Nephron (organoid): ENCODE measurements around the gene ZNF362.

Experiments used
- H3K27ac Mint-ChIP-seq, 3 experiments: 2 replicates each; pipeline ENCODE4 v1.8.0; 2020; ENCODE audit warnings: mixed read lengths in 3 of 3, mild to moderate bottlenecking in 2 of 3, moderate library complexity in 1 of 3
- H3K27me3 Mint-ChIP-seq: 2 replicates; pipeline ENCODE4 v1.8.0; 2021; ENCODE audit warnings: low read depth, mild to moderate bottlenecking, moderate library complexity, mixed read lengths
- H3K36me3 Mint-ChIP-seq: 2 replicates; pipeline ENCODE4 v1.8.0; 2020; ENCODE audit warnings: low read depth, mixed read lengths
- H3K4me1 Mint-ChIP-seq: 2 replicates; pipeline ENCODE4 v1.8.0; 2020; ENCODE audit warnings: mixed read lengths
- H3K4me3 Mint-ChIP-seq, 3 experiments: 2 replicates each; pipeline ENCODE4 v1.8.0; 2020; ENCODE audit warnings: mild to moderate bottlenecking in 3 of 3, mixed read lengths in 3 of 3, moderate library complexity in 2 of 3
- H3K9me3 Mint-ChIP-seq: 2 replicates; pipeline ENCODE4 v1.8.0; 2020; ENCODE audit warnings: mixed read lengths
- TF ChIP-seq, protein P1 (sequence below), 3 experiments: fragments of 200-600 bp; sonication (generic); IDR thresholded peaks; one replicate each; pipeline ENCODE4 v1.5.0; 2021; ENCODE audit warnings: antibody characterized with exemption in 3 of 3; ENCODE audit not compliant: unreplicated experiment in 3 of 3

ZNF362 gene

GRCh38 chr1:33324677-33325575 lies 68.6 kb downstream of the ZNF362 start:
- peaks cover 74% of the 10 kb centered on the region for H3K36me3 Mint-ChIP-seq
- no peaks in the 10 kb centered on the region for H3K27me3 Mint-ChIP-seq
- peaks cover 38% of the 10 kb centered on the region for H3K4me1 Mint-ChIP-seq
- no peaks in the 10 kb centered on the region for H3K9me3 Mint-ChIP-seq
- TF ChIP-seq, protein P1, sequence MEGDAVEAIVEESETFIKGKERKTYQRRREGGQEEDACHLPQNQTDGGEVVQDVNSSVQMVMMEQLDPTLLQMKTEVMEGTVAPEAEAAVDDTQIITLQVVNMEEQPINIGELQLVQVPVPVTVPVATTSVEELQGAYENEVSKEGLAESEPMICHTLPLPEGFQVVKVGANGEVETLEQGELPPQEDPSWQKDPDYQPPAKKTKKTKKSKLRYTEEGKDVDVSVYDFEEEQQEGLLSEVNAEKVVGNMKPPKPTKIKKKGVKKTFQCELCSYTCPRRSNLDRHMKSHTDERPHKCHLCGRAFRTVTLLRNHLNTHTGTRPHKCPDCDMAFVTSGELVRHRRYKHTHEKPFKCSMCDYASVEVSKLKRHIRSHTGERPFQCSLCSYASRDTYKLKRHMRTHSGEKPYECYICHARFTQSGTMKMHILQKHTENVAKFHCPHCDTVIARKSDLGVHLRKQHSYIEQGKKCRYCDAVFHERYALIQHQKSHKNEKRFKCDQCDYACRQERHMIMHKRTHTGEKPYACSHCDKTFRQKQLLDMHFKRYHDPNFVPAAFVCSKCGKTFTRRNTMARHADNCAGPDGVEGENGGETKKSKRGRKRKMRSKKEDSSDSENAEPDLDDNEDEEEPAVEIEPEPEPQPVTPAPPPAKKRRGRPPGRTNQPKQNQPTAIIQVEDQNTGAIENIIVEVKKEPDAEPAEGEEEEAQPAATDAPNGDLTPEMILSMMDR (IDR thresholded peaks at IDR 0.05; ENCODE audit: unreplicated experiment in 3 of 3) = no peak
- peak overlapping the region in 1 of 3 experiments; percentile 32 for H3K4me3 Mint-ChIP-seq
- peak overlapping the region; percentile 60 to 87 (median 61) for H3K27ac Mint-ChIP-seq

GRCh38 chr1:33326785-33327184 lies 70.5 kb downstream of the ZNF362 start:
- peaks cover 42% of the 10 kb centered on the region for H3K4me1 Mint-ChIP-seq
- H3K36me3 Mint-ChIP-seq = peaks cover 83% of the 10 kb centered on the region
- H3K27ac Mint-ChIP-seq = no peak overlapping the region
- H3K27me3 Mint-ChIP-seq = no peaks in the 10 kb centered on the region
- H3K4me3 Mint-ChIP-seq = no peak overlapping the region
- TF ChIP-seq, protein P1 (IDR thresholded peaks at IDR 0.05; ENCODE audit: unreplicated experiment in 3 of 3) = no peak
- no peaks in the 10 kb centered on the region for H3K9me3 Mint-ChIP-seq

DNA sequence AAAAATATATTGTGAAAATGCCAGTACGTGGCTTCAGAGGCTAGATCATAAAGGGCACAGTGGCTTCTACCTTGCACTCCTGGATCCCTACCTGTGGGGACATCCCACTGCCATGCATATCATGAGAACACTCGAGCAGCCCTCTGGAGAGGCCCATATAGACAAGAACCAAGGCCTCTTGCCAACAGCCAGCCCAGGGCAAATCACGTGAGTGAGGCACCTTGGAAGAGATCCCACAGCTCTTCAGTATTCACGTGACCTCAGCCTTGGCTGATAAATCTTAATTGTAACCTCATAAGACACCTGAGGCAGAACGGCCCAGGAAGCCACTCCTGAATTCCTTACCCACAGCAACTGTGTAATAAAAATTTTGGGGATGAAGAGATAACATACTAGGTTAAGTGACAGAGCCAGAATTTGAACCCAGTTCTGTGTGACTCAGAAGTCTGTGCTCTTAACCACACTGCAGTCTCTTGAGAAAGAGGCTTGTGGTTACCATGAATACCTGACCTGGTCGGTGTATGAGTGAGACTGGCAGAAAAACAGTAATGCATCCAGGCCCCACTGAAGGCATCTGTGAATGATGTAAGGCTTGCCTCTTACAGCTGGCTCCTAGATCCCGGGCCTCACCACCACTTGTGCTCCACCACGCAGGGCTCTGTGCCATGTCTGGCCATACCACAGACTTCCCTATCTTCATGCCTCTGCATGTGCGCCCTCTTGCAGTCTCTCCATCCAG lies 71.5 kb downstream of the ZNF362 start:
- H3K4me1 Mint-ChIP-seq = peaks cover 51% of the 10 kb centered on the region
- H3K4me3 Mint-ChIP-seq = no peak overlapping the region
- TF ChIP-seq, protein P1 (IDR thresholded peaks at IDR 0.05; ENCODE audit: unreplicated experiment in 3 of 3) = no peak
- H3K27me3 Mint-ChIP-seq = no peaks in the 10 kb centered on the region
- H3K36me3 Mint-ChIP-seq = peaks cover 92% of the 10 kb centered on the region
- H3K27ac Mint-ChIP-seq = no peak overlapping the region
- H3K9me3 Mint-ChIP-seq = no peaks in the 10 kb centered on the region

GRCh38 chr1:33328817-33329216 lies 72.5 kb downstream of the ZNF362 start:
- peaks cover 52% of the 10 kb centered on the region for H3K4me1 Mint-ChIP-seq
- H3K27me3 Mint-ChIP-seq = no peaks in the 10 kb centered on the region
- TF ChIP-seq, protein P1 (IDR thresholded peaks at IDR 0.05; ENCODE audit: unreplicated experiment in 3 of 3) = no peak
- peaks cover 92% of the 10 kb centered on the region for H3K36me3 Mint-ChIP-seq
- H3K9me3 Mint-ChIP-seq = no peaks in the 10 kb centered on the region
- H3K4me3 Mint-ChIP-seq = no peak overlapping the region
- H3K27ac Mint-ChIP-seq = no peak overlapping the region

DNA sequence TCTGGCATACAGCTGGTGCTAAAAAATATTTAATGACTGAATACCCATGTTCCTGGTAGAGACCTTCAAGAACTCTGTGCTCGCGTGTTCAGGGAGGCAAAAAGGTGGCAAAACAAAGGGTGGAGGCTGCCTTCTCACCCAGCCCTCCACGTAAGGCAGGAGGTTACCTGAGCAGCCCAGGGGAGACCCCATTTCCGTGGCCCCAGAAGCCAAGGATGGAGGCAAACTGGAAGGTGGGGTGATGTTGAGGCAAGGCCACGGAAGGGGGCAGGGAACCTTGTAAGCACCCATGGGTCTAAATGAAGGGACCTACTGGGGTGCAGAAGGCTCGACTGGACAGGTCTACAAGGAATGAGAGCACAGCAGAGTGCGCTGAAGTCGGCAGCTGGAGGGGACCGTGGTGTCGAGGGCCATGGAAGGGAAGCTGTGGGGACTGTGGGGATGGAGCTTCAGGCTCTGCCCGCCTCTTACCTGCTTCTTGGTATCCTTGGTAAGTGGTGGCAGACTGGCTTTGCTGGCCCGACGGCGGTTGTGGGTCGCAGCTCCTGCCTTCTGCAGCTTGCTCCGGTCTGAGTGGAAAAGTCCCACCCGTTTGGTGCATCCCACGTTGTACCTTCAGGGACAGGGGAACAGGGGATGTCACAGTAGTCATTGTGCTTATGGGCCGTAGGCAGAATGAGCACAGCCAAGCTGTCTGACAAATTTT lies 73.5 kb downstream of the ZNF362 start:
- TF ChIP-seq, protein P1 (IDR thresholded peaks at IDR 0.05; ENCODE audit: unreplicated experiment in 3 of 3) = no peak
- no peak overlapping the region for H3K4me3 Mint-ChIP-seq
- peaks cover 93% of the 10 kb centered on the region for H3K36me3 Mint-ChIP-seq
- no peaks in the 10 kb centered on the region for H3K27me3 Mint-ChIP-seq
- peaks cover 52% of the 10 kb centered on the region for H3K4me1 Mint-ChIP-seq
- H3K27ac Mint-ChIP-seq = peak overlapping the region in 1 of 3 experiments; percentile 60
- no peaks in the 10 kb centered on the region for H3K9me3 Mint-ChIP-seq
